Kidney epithelial cell (primary cell): Measurements from ENCODE around the gene ATP6V0E1. TPM values are rescaled to one million over a fixed set of nuclear protein-coding genes. Genes with fewer than 3 reads are reported as not detected.
"Not testable (repeated sequence)": the region's sequence is repeated elsewhere in the genome, so short reads cannot be mapped to it uniquely, and the experiment has no call there.

Experiments used
- DNase-seq: peaks from one replicate; pipeline ENCODE4 v3.0.0-alpha.2; 2010; ENCODE audit warnings: low read depth
- H3K27me3 ChIP-seq: 2 replicates; pipeline ENCODE4 v1.6.0; 2011; ENCODE audit warnings: low read length; ENCODE audit not compliant: control insufficient read depth, insufficient read depth
- H3K36me3 ChIP-seq: 2 replicates; pipeline ENCODE4 v1.5.1; 2011; ENCODE audit warnings: low read length; ENCODE audit not compliant: control insufficient read depth, insufficient read depth
- H3K4me3 ChIP-seq: 2 replicates; pipeline ENCODE4 v1.5.1; 2011; ENCODE audit warnings: low read depth, mild to moderate bottlenecking, control low read depth, low read length
- CTCF ChIP-seq: IDR thresholded peaks from 2 replicates; pipeline ENCODE4 v1.5.1; 2011; ENCODE audit warnings: mild to moderate bottlenecking, moderate library complexity, low read length, control low read depth, inconsistent platforms; ENCODE audit not compliant: insufficient read depth, poor library complexity, severe bottlenecking
- total RNA-seq: library from RNA; depleted of rRNA; stranded (reverse); fragments of >200 nt; gene quantifications from 2 replicates; pipeline ENCODE4 v1.2.3, GENCODE V29; 2015

ATP6V0E1 gene
- total RNA-seq, 1 donor from 2014 or later: 178 TPM

- no peak overlapping the region for H3K4me3 ChIP-seq
- no peak for DNase-seq
- no peaks in the 10 kb centered on the region for H3K27me3 ChIP-seq
- TF ChIP-seq CTCF: no peak
- H3K36me3 ChIP-seq: no peaks in the 10 kb centered on the region
These were observed 59.2 kb downstream of the ATP6V0E1 start for GRCh38 chr5:173042763-173043107.

- no peak for TF ChIP-seq CTCF
- no peak overlapping the region for H3K4me3 ChIP-seq
- H3K36me3 ChIP-seq: no peaks in the 10 kb centered on the region
- no peak for DNase-seq
- no peaks in the 10 kb centered on the region for H3K27me3 ChIP-seq
These were observed 61.9 kb downstream of the ATP6V0E1 start for GRCh38 chr5:173045474-173045873.

- not testable (repeated sequence) for DNase-seq, H3K36me3 ChIP-seq, H3K4me3 ChIP-seq, H3K27me3 ChIP-seq
These were observed 63.7 kb downstream of the ATP6V0E1 start for GRCh38 chr5:173047096-173047837.

- no peak for TF ChIP-seq CTCF
- Histone ChIP-seq H3K4me3 (no peak overlapping the region), H3K36me3 (no peaks in the 10 kb centered on the region), H3K27me3 (no peaks in the 10 kb centered on the region)
- no peak for DNase-seq
These were observed 64.2 kb downstream of the ATP6V0E1 start for GRCh38 chr5:173047838-173048105.

- Histone ChIP-seq H3K36me3 (no peaks in the 10 kb centered on the region), H3K27me3 (no peaks in the 10 kb centered on the region), H3K4me3 (no peak overlapping the region)
- no peak for DNase-seq
- TF ChIP-seq CTCF: no peak
These were observed 67.2 kb downstream of the ATP6V0E1 start for GRCh38 chr5:173050791-173051190.

GRCh38 chr5:173051746-173052145 is 68.2 kb downstream of the ATP6V0E1 start:
- no peaks in the 10 kb centered on the region for H3K27me3 ChIP-seq
- DNase-seq: no peak
- no peak for TF ChIP-seq CTCF
- H3K36me3 ChIP-seq: no peaks in the 10 kb centered on the region
- no peak overlapping the region for H3K4me3 ChIP-seq
